Left renal pelvis (tissue), 4 donors: ENCODE data around the gene RPSA. TPM values are rescaled to one million over a fixed set of nuclear protein-coding genes. Genes with fewer than 3 reads are reported as not detected.
A peak's percentile ranks its signal among the peaks of the same experiment; 100 is the strongest.
"Not testable (repeated sequence)": the region's sequence is repeated elsewhere in the genome, so short reads cannot be mapped to it uniquely, and the experiment has no call there.

ENCODE experiments used
- DNase-seq, 4 donors: peaks; one replicate each; pipeline ENCODE4 v3.0.0-alpha.2; 2013; ENCODE audit warnings: low read depth in 4 of 4, low spot score in 3 of 4
- polyA plus RNA-seq, 4 donors: library from polyadenylated mRNA; unstranded; fragments of 120-200 nt; gene quantifications; one replicate each; pipeline ENCODE4 v1.2.1, GENCODE V29; 2013; ENCODE audit not compliant: insufficient read length in 4 of 4

RPSA gene
- polyA plus RNA-seq, 4 donors, result 1,307 to 1,530 (median 1,521) TPM

GRCh38 chr3:39418556-39419225, 12.2 kb downstream of the RPSA start:
- DNase-seq, result not testable (repeated sequence)

GRCh38 chr3:39419742-39420315, 13.3 kb downstream of the RPSA start:
- no peak for DNase-seq

DNA sequence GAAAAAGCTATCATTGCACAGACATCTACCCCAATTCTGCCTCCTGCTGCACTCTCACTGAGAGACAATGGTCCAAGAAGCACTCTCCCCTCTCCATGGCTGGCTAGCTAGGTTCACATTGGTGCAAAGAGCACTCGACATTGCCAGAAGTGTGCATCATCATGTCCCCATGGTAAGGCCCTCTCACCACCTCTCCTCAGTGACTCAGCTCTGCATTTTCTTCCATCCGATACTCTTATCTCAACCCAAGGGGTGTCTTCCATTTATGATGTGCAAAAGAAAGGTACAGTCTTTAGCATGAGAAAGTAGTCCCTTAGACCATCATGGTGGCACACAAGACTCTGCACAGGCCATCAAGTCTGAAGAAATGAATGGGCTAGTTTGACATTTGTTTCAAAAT, 14.0 kb downstream of the RPSA start:
- DNase-seq, result no peak

DNA sequence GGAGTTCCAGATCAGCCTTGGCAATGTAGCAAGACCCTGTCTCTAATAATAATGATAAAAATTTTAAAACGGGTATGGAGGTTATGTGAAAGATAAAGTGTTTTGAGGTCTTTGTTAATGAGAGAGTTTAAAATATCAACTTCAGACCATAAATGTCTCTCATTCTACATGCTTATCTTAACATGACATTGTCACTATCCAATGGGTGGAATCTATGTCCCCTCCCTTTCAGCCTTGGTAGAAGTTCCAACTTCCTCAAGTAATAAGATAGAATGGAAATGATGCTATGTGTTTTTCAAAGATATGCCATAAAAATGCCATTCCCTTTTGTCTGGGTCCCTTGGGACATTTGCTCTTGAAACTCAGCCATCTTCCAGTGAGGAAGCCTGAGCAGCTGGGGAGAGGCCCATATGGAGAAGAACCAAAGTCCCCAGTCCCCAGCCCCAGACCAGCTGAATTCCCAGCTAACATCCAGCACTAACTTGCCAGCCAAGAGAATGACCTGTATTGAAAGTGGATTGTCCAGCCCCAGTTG, 17.0 kb downstream of the RPSA start:
- no peak for DNase-seq

DNA sequence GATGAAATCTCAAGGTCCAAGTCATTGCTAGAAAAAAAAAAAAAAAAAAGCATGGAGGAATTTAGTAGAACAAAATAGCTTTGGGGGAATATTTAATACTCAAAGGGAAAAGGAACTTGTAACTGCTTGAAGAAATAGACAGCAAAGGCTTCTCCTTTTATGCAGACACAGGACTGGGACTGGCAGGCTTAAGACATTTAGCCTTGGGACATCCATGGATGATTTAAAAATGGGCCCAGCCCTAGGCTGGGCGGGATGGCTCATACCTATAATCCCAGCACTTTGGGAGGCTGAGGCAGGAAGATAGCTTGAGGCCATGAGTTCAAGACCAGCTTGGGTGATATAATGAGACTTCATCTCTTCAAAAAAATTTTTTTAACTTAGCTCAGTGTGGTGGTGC, 19.8 kb downstream of the RPSA start:
- no peak for DNase-seq

DNA sequence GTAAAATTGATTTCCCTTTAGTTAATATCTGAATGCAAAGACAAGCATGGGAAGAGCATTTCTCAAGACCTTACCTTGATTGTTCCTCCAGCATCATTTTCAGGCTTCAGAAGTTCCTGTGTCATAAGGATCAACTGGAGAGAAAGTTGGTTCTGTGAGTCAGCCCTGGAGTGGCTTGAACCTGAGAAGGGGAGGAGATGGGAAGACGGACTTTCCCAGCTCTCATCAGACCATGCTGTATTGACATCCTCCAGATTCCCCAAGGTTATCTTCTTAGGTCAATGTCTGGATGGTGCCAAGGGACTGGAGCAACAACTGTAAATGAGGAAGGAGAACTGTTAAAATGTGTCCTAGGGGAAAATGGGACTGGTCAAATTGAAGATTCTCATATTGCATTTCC, 21.0 kb downstream of the RPSA start:
- DNase-seq, result no peak

DNA sequence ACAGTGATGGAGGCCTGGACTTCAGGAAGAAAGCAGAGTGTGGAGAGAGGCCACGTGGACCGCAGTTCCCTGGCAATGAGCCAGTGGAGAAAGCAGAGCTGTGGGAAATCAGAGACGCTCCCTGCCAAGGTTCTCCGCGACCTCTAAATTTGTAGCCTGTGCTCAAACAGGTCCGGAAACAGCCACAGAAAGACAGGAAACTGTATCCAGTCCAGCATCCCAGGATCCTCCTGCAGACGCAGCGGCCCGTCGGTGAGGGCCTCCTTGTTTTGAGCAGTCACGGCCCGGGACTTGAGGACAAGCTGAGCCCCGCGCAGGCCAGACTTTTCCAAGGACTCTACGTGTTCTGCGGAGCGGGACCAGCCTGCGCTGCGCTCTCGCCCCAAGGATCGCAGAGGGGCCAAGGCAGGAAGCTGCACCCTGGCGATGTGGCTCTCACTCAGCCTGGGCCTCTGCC, 22.3 kb downstream of the RPSA start:
- no peak for DNase-seq

- DNase-seq, result no peak
Observed at GRCh38 chr3:39429466-39429865, 22.9 kb downstream of the RPSA start.

DNA sequence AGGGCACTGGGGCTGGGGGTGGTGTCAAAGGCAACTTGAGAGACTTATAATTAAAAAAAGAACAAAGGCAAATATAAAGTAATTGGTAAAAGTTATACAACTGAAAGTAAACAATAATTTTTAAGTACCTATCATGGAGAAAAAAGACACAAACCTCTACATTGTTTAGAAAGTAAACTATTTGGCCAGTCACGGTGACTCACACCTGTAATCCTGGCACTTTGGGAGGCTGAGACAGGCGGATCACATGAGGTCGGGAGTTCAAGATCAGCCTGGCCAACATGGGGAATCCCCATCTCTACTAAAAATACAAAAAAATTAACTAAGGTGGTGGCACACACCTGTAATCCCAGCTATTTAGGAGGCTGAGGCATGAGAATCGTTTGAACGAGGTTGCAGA, 25.8 kb downstream of the RPSA start:
- no peak for DNase-seq

DNA sequence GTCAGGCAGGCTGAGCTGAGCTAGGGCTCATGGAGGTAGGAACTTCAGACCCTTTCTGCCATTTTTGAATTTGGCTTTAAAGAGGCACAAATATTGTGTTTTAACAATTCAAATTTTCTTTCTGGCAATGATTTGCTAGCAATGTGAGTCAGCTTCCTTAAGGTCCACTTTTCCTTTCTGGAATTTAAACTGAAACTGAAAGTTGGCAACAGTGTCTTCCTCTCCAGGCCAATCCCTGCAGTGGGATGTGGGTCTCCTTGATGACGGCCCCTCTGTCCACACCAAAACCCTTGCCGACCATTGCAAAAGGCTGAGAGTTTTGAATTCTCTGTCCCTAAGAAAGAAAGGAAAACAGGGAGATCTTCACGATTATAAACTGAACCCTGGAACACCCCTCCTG, 27.1 kb downstream of the RPSA start:
- no peak for DNase-seq

DNA sequence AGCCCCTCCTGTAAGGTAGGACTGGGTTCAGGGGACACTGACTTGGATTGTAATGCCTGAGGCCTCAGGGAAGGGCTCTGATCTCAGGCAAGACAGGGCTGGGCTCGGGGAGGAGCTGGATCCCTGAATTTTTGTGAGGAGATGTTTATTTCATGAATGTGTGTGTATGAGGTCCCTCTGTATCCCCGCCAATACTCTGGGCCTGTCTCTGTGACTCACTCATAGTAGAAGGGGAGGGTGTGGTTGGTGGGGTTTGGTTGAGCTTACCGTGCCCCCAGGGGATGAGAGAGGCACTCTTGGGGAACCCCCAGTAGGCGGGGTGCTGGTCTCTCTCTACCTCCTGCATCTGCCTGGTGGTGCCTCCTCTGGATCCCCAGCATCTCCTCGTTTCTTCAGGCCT, 28.1 kb downstream of the RPSA start:
- DNase-seq, result no peak

- DNase-seq, result no peak
Observed at GRCh38 chr3:39435006-39435748, 28.7 kb downstream of the RPSA start.

- no peak for DNase-seq
Observed at GRCh38 chr3:39438880-39439279, 32.4 kb downstream of the RPSA start.

DNA sequence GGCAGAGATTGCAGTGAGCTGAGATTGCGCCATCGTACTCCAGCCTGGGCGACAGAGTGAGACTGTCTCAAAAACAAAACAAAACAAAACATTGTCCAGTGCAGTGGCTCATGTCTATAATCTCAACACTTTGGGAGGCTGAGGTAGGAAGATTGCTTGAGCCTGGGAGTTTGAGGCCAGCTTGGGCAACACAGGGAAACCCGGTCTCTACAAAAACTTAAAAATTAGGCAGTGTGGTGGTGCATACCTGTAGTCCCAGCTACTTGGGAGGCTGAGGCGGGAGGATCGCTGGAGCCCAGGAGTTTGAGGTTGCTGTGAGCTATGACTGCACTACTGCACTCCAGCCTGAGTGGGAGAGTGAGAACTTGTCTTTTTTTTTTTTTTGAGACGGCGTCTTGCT, 33.8 kb downstream of the RPSA start:
- no peak for DNase-seq

GRCh38 chr3:39443530-39443929, 37.0 kb downstream of the RPSA start:
- DNase-seq, result no peak

DNA sequence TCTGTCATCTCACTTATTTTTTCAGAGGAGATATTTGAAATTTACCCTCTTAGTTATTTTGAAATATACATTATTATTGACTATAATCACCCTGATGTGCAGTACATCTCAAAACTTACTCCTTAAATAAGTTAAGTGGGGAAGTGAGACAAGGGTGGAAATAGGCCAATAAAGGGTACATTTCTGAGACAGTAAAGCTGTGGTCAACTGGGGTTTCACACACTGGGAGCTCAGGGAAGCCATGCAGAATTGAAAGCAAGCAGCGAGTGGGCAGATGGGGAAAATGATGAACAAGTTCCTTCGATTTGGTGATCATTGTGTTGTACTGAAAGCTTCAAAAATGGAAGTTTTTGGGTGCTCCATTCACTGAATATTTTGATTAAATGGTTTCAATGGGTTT, 39.4 kb downstream of the RPSA start:
- DNase-seq, result no peak

GRCh38 chr3:39446444-39446843, 39.9 kb downstream of the RPSA start:
- no peak for DNase-seq

- peak; percentile 68 to 81 (median 76) for DNase-seq
Observed at GRCh38 chr3:39447637-39448483, 41.3 kb downstream of the RPSA start.

GRCh38 chr3:39448506-39449233, 42.1 kb downstream of the RPSA start:
- DNase-seq, result no peak

GRCh38 chr3:39449796-39450195, 43.3 kb downstream of the RPSA start:
- no peak for DNase-seq
